Cerebellar nuclear complex (tissue), 1 donor: Measurements from ENCODE around the gene ABCB8.

Source experiments
- DNase-seq, 2 experiments: peaks; one replicate each; lab custom pipeline; 2025; lab: John Stamatoyannopoulos, UW

The ABCB8 gene

GRCh38 chr7:151087245-151088018, 59.2 kb downstream of the ABCB8 start:
- peak in 1 of 2 experiments; percentile 7 for DNase-seq

DNA sequence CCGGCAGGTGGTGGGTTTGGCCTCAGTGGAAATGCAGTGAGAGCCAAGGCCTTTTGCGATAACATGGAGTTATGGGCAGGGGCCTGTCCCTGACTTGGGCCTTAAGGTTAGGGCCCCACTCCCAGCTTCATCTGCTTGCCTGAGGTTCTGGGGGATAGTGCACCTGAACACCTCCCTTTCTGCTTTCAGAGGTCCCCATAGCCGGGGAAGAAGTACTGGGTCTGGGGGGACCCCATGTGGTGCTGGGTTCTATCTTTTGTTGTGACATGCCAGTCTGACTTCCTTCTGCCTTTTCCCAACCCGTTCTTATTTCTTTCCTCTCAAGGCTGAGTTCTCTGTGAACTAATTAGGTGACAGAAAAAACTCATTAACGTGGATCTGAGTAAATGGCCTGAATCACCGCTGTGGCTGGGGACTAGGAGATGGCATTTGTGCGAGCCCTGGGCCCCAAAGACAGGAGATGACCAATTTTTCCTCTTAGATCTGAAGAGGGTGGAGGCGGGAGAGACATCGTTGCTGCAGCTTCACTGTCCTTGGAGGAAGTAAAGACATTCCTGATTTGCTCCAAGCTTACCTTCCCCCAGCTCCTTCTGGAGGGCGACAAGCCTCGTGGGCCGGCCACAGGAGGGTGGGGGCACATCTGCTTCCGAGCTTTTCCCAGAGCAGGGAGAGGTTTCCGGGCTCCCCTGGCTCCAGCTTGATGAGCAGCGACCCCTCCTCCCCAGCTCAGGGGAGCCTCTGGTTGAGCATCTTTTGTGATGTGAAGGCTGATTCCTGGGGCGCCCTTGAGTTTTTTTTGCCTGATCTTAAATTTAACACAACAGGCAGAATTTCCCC, 60.0 kb downstream of the ABCB8 start:
- DNase-seq, result no peak

- no peak for DNase-seq
These were observed 60.8 kb downstream of the ABCB8 start for GRCh38 chr7:151088856-151089699.

GRCh38 chr7:151089893-151090730, 61.9 kb downstream of the ABCB8 start:
- peak; percentile 40 to 68 for DNase-seq

DNA sequence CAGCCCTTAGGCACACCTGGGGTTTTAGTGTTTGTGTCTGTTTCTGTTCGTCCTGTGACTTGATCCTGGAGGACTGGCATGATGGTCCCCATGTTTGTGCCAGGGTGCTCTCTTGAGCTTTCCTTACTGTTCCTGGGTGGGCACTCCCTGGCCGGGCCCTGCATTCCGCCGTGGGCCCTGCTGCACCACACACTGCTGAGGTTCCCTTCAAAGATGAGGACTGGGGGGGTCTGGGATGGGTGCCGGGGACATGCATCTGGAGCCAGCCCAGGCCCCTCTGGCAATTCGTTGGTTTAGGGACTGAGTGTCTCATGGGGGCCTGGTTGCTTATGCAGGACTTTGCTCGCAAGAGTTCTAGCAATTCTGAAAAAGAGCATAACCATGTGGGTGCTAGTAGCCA, 62.8 kb downstream of the ABCB8 start:
- no peak for DNase-seq

DNA sequence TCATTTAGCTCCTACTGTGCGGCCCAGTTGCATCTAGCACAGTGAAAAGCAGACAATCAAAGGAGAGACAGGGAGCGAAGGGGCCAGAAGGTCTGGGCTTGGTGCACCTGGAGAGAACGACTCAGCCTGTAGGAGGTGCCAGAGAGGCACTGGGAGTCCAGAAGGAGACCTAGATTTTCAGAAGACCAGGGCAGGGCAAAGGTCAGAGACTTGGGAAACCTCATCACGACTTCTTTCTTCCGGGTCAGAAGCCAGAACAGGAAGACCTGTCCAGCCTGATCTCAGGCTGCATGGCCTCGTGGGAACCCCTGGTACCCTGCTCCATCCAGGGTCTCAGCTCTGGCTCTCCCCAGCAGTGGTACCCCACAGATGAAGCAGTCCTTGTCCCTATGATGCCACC, 63.2 kb downstream of the ABCB8 start:
- no peak for DNase-seq

GRCh38 chr7:151091988-151092387, 63.7 kb downstream of the ABCB8 start:
- DNase-seq, result no peak

DNA sequence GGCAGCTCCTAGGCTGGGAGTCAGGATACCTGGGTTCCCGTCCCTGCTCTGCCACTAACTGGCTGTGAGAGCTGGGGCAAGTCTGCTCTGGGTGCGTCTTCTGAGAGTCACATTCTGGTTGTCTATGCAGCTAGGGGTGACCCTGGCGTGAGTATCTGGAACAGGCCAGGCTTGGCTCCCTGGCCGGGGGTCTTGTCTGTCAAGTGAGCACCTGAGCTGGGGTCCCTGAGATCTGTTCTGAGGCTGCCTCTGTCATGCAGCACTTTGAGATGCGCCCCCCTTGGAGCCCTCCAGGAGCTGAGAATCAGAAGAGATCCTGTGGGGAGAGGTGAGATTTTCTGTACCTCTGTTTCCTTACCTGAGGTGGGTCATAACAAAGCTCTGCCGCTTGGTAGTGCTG, 65.5 kb downstream of the ABCB8 start:
- no peak for DNase-seq

DNA sequence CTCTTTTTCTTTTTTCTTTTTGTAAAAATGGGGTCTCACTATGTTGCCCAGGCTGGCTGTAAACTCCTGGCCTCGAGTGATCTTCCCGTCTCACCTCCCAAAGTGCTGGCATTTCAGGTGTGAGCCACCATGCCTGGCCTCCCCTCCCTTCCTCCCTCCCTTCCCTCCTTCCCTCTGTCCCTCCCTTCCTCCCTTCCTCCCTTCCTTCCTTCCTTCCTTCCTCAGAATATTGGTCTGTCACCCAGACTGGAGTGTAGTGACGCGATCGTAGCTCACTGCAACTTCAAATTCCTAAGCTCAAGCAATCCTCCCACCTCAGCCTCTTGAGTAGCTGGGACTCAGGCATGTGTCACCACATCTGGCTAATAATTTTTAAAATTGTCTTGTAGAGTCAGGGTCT, 66.4 kb downstream of the ABCB8 start:
- no peak for DNase-seq

GRCh38 chr7:151095123-151095797, 67.0 kb downstream of the ABCB8 start:
- DNase-seq, result no peak

GRCh38 chr7:151095828-151096475, 67.7 kb downstream of the ABCB8 start:
- no peak for DNase-seq
